GM12891 (cell line): ENCODE measurements around the gene MAD1L1.

ENCODE experiments used
- DNase-seq: peaks from one replicate; pipeline ENCODE4 v3.0.0; 2011; ENCODE audit warnings: low spot score; ENCODE audit not compliant: insufficient read length
- FAIRE-seq: peaks from 2 replicates; lab custom pipeline; 2011; peaks lifted over from hg19 to GRCh38; lab: Jason Lieb, UNC
- PAX5 ChIP-seq: IDR thresholded peaks from 2 replicates; pipeline ENCODE4 v1.6.1; 2011; ENCODE audit warnings: low read length, moderate library complexity, mild to moderate bottlenecking; ENCODE audit not compliant: insufficient read depth, severe bottlenecking
- POLR2A ChIP-seq: IDR thresholded peaks from 2 replicates; pipeline ENCODE4 v1.6.1; 2011; ENCODE audit warnings: low read depth, low read length, control low read depth
- POLR2AphosphoS5 ChIP-seq: IDR thresholded peaks from 2 replicates; pipeline ENCODE4 v1.6.1; 2011; ENCODE audit warnings: low read depth, low read length, control low read depth
- POU2F2 ChIP-seq: IDR thresholded peaks from 2 replicates; pipeline ENCODE4 v1.6.1; 2011; ENCODE audit warnings: low read depth, mild to moderate bottlenecking, control low read depth, low read length, moderate library complexity
- SPI1 ChIP-seq: IDR thresholded peaks from 2 replicates; pipeline ENCODE4 v1.6.1; 2011; ENCODE audit warnings: low read depth, low read length, control low read depth
- TAF1 ChIP-seq: IDR thresholded peaks from 2 replicates; pipeline ENCODE4 v1.6.1; 2011; ENCODE audit warnings: low read depth, low read length, control low read depth

The MAD1L1 gene

GRCh38 chr7:2101630-2102374 lies 130.9 kb downstream of the MAD1L1 start:
- no peak for TF ChIP-seq TAF1
- no peak for TF ChIP-seq POU2F2
- no peak for TF ChIP-seq PAX5
- no peak for TF ChIP-seq POLR2A
- no peak for TF ChIP-seq POLR2AphosphoS5
- TF ChIP-seq SPI1, result no peak
- FAIRE-seq (peak; percentile 40), DNase-seq (no peak)

GRCh38 chr7:2100278-2101208 lies 132.2 kb downstream of the MAD1L1 start:
- no peak for TF ChIP-seq POLR2A
- TF ChIP-seq POLR2AphosphoS5, result no peak
- TF ChIP-seq POU2F2, result no peak
- TF ChIP-seq TAF1, result no peak
- TF ChIP-seq SPI1, result no peak
- no peak for TF ChIP-seq PAX5
- FAIRE-seq (peak; percentile 96), DNase-seq (peak; percentile 70)

- no peak for TF ChIP-seq POLR2A
- TF ChIP-seq POU2F2, result no peak
- TF ChIP-seq SPI1, result 0 out of 2 replicates have a peak, but pooled peaks have one; percentile 17
- no peak for TF ChIP-seq POLR2AphosphoS5
- FAIRE-seq (no peak), DNase-seq (peak; percentile 58)
Measured at GRCh38 chr7:2099048-2099957, 133.4 kb downstream of the MAD1L1 start.

- TF ChIP-seq PAX5, result no peak
- no peak for DNase-seq
- peak; percentile 47 for FAIRE-seq
Measured at GRCh38 chr7:2098496-2098895, 134.2 kb downstream of the MAD1L1 start.

- no peak for TF ChIP-seq TAF1
- no peak for TF ChIP-seq PAX5
- TF ChIP-seq SPI1, result no peak
- no peak for TF ChIP-seq POLR2AphosphoS5
- DNase-seq (no peak), FAIRE-seq (no peak)
Measured at GRCh38 chr7:2098056-2098455, 134.7 kb downstream of the MAD1L1 start.

- TF ChIP-seq PAX5 (no peak), POLR2AphosphoS5 (no peak), POU2F2 (no peak), POLR2A (no peak), SPI1 (no peak), TAF1 (no peak)
- DNase-seq (no peak), FAIRE-seq (no peak)
Measured at GRCh38 chr7:2097492-2097891, 135.3 kb downstream of the MAD1L1 start.

- no peak for DNase-seq
- TF ChIP-seq POU2F2 (no peak), POLR2AphosphoS5 (no peak), TAF1 (no peak), PAX5 (no peak), SPI1 (no peak), POLR2A (no peak)
- FAIRE-seq, result no peak
Measured at GRCh38 chr7:2096692-2097387, 135.9 kb downstream of the MAD1L1 start.

- no peak for DNase-seq
- no peak for FAIRE-seq
- TF ChIP-seq PAX5 (no peak), TAF1 (no peak), POU2F2 (no peak), SPI1 (no peak), POLR2A (no peak), POLR2AphosphoS5 (no peak)
Measured at GRCh38 chr7:2095436-2095835, 137.3 kb downstream of the MAD1L1 start.
